HepG2 (cell line): ENCODE data around the gene RAB3D. TPM values are rescaled to one million over a fixed set of nuclear protein-coding genes. Genes with fewer than 3 reads are reported as not detected.
A peak's percentile ranks its signal among the peaks of the same experiment; 100 is the strongest.

Source experiments
- ARID4A ChIP-seq: sonication (generic); formaldehyde crosslinking; IDR thresholded peaks from 2 replicates; pipeline ENCODE4 v1.5.0; 2020; ENCODE audit warnings: mild to moderate bottlenecking, missing genetic modification reagents, borderline replicate concordance
- ARNT2 ChIP-seq: sonication (generic); formaldehyde crosslinking; IDR thresholded peaks from 2 replicates; pipeline ENCODE4 v1.8.0; 2022; ENCODE audit warnings: mild to moderate bottlenecking, low read depth, missing genetic modification reagents, moderate library complexity
- DR1 ChIP-seq: sonication (generic); formaldehyde crosslinking; IDR thresholded peaks from 2 replicates; pipeline ENCODE4 v1.8.0; 2021; ENCODE audit warnings: mild to moderate bottlenecking, missing genetic modification reagents, inconsistent platforms
- FOSL2 ChIP-seq: sonication (generic); formaldehyde crosslinking; IDR thresholded peaks from 2 replicates; pipeline ENCODE4 v1.4.0; 2020; ENCODE audit warnings: missing genetic modification reagents
- FOXM1 ChIP-seq: sonication (generic); formaldehyde crosslinking; IDR thresholded peaks from 2 replicates; pipeline ENCODE4 v1.5.0; 2020; ENCODE audit warnings: missing genetic modification reagents
- HOXA3 ChIP-seq: sonication (generic); formaldehyde crosslinking; IDR thresholded peaks from 2 replicates; pipeline ENCODE4 v1.5.0; 2020; ENCODE audit warnings: missing genetic modification reagents
- KLF11 ChIP-seq: IDR thresholded peaks from 2 replicates; pipeline ENCODE4 v1.6.1; 2016; ENCODE audit warnings: missing compliant biosample characterization
- MAX ChIP-seq: IDR thresholded peaks from 2 replicates; pipeline ENCODE4 v1.6.1; 2012; ENCODE audit warnings: inconsistent platforms
- MYC ChIP-seq: sonication (generic); formaldehyde crosslinking; IDR thresholded peaks from 2 replicates; pipeline ENCODE4 v1.9.0; 2021; ENCODE audit warnings: missing genetic modification reagents, borderline replicate concordance
- SOX5 ChIP-seq: IDR thresholded peaks from 2 replicates; pipeline ENCODE4 v1.6.1; 2016; ENCODE audit warnings: borderline replicate concordance
- SPEN ChIP-seq: sonication (generic); formaldehyde crosslinking; IDR thresholded peaks from 2 replicates; pipeline ENCODE4 v1.5.1; 2020; ENCODE audit warnings: low read depth, mild to moderate bottlenecking, missing genetic modification reagents
- SRY ChIP-seq: sonication (generic); formaldehyde crosslinking; IDR thresholded peaks from 2 replicates; pipeline ENCODE4 v1.8.0; 2022; ENCODE audit warnings: mild to moderate bottlenecking, missing genetic modification reagents
- TBX3 ChIP-seq: fragments of 450-650 bp; IDR thresholded peaks from 2 replicates; pipeline ENCODE4 v1.6.1; 2017; ENCODE audit warnings: antibody characterized with exemption, mild to moderate bottlenecking, inconsistent platforms, borderline replicate concordance
- ZBTB38 ChIP-seq: sonication (generic); formaldehyde crosslinking; IDR thresholded peaks from 2 replicates; pipeline ENCODE4 v1.5.1; 2020; ENCODE audit warnings: mild to moderate bottlenecking, missing genetic modification reagents
- ZGPAT ChIP-seq: IDR thresholded peaks from 2 replicates; pipeline ENCODE4 v1.6.1; 2016; ENCODE audit warnings: mild to moderate bottlenecking
- ZNF317 ChIP-seq: sonication (generic); formaldehyde crosslinking; IDR thresholded peaks from 2 replicates; pipeline ENCODE4 v1.5.0; 2020; ENCODE audit warnings: mild to moderate bottlenecking, missing genetic modification reagents
- ZNF350 ChIP-seq: sonication (generic); formaldehyde crosslinking; IDR thresholded peaks from 2 replicates; pipeline ENCODE4 v1.4.0; 2020; ENCODE audit warnings: mild to moderate bottlenecking, low read depth, missing genetic modification reagents, borderline replicate concordance
- ZNF468 ChIP-seq: sonication (generic); formaldehyde crosslinking; IDR thresholded peaks from 2 replicates; pipeline ENCODE4 v1.8.0; 2022; ENCODE audit warnings: mild to moderate bottlenecking, moderate library complexity, missing genetic modification reagents
- ZNF550 ChIP-seq: sonication (generic); formaldehyde crosslinking; IDR thresholded peaks from 2 replicates; pipeline ENCODE4 v1.4.0; 2020; ENCODE audit warnings: mild to moderate bottlenecking, missing genetic modification reagents, borderline replicate concordance
- polyA plus RNA-seq, 8 experiments: library from polyadenylated mRNA; depleted of rRNA in 3 of 8; stranded (reverse) in 7 of 8; unstranded in 1 of 8; fragments of >200 nt; fragmentation: Illumina TruSeq in 4 of 8; extraction: Trizol in 4 of 8; gene quantifications; 2 replicates each; pipeline versions ENCODE4 v1.2.1 to v1.2.3, GENCODE V29; 2011 to 2016; ENCODE audit warnings: low read depth in 4 of 8, missing spikeins in 1 of 8, mixed read lengths in 1 of 8; ENCODE audit not compliant: insufficient read depth in 1 of 8
- total RNA-seq, 5 experiments: library from RNA; depleted of rRNA; stranded (reverse); fragments of >200 nt; fragmentation: Illumina TruSeq; extraction: Trizol; gene quantifications; 2 replicates each; pipeline ENCODE4 v1.2.3, GENCODE V29; 2016; ENCODE audit warnings: low read depth in 1 of 5
- TF ChIP-seq, protein P1 (sequence below): sonication (generic); formaldehyde crosslinking; IDR thresholded peaks from 2 replicates; pipeline ENCODE4; 2020; ENCODE audit warnings: missing genetic modification reagents, mild to moderate bottlenecking, borderline replicate concordance

RAB3D gene
- total and polyA plus RNA-seq, 2 of the 13 experiments (the other 11 are each of a cell fraction or from before 2014, with no cell fraction given): 2.0 to 16.1 TPM

DNA sequence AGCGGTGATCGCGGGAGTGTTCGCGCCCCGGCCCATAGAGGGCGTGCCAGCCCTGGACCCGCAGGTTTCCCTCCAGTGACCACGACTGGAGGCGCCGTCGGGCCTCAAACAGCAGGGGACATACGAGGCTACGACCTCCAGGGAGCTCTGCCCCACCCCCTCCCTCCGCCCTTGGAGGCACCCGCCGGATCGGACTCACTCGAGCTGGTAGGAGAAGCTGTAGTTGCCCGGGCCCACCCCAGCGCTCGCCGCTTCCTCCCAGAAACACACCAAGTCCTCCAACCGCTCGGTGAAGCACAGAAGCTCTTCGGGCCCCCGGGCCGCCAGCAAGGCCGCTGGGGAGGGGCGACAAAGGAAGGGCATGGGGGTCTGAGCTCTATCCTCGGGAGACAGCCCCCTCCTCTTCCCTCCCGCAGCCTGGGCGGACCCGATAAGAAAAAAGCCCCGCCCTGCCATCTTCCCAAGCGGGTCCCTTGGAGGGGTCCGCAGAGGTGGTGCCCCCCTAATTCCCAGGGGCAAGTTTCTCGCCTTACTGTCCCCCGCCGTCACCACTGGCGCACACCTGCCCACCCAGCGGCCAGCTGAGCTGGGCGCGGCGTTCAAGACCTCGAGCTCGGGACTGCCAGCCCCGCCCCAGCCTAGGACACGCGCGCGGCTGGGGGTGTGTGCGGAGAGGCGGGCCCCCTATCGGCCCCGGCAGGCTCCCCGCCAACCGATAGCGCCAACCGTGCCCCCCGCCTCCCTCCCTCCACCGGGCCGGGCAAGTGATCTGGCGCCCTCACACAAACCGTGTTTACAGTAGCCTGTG is 43.6 kb upstream of the RAB3D start (continued):
- TF ChIP-seq ARID4A (CRISPR knock-in tag) (peak; percentile 55; the same call in 1 of the 2 replicates), ARNT2 (peak; percentile 42; the same call in 1 of the 2 replicates), KLF11 (CRISPR knock-in tag) (no peak), SPEN (CRISPR knock-in tag) (peak; percentile 41), ZNF550 (CRISPR knock-in tag) (0 out of 2 replicates have a peak, but pooled peaks have one; percentile 59), MAX (peak; percentile 74), ZNF317 (CRISPR knock-in tag) (no peak), DR1 (CRISPR knock-in tag) (no peak), SOX5 (CRISPR knock-in tag) (no peak), SRY (CRISPR knock-in tag) (no peak), ZNF468 (CRISPR knock-in tag) (no peak), FOXM1 (CRISPR knock-in tag) (no peak), HOXA3 (CRISPR knock-in tag) (peak; percentile 84), ZBTB38 (CRISPR knock-in tag) (no peak), TBX3 (0 out of 2 replicates have a peak, but pooled peaks have one; percentile 10), ZGPAT (CRISPR knock-in tag) (peak; percentile 53; the same call in 1 of the 2 replicates), FOSL2 (CRISPR knock-in tag) (peak; percentile 35; the same call in 1 of the 2 replicates), ZNF350 (CRISPR knock-in tag) (0 out of 2 replicates have a peak, but pooled peaks have one; percentile 69), MYC (CRISPR knock-in tag) (0 out of 2 replicates have a peak, but pooled peaks have one; percentile 22)
- TF ChIP-seq, protein P1, sequence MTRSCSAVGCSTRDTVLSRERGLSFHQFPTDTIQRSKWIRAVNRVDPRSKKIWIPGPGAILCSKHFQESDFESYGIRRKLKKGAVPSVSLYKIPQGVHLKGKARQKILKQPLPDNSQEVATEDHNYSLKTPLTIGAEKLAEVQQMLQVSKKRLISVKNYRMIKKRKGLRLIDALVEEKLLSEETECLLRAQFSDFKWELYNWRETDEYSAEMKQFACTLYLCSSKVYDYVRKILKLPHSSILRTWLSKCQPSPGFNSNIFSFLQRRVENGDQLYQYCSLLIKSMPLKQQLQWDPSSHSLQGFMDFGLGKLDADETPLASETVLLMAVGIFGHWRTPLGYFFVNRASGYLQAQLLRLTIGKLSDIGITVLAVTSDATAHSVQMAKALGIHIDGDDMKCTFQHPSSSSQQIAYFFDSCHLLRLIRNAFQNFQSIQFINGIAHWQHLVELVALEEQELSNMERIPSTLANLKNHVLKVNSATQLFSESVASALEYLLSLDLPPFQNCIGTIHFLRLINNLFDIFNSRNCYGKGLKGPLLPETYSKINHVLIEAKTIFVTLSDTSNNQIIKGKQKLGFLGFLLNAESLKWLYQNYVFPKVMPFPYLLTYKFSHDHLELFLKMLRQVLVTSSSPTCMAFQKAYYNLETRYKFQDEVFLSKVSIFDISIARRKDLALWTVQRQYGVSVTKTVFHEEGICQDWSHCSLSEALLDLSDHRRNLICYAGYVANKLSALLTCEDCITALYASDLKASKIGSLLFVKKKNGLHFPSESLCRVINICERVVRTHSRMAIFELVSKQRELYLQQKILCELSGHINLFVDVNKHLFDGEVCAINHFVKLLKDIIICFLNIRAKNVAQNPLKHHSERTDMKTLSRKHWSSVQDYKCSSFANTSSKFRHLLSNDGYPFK (CRISPR knock-in tag): no peak
